Endothelial cell of umbilical vein (primary cell): ENCODE data around the gene SORCS1.

Experiments
- EZH2 ChIP-seq: IDR thresholded peaks from 2 replicates; pipeline ENCODE4 v1.6.1; 2012; ENCODE audit warnings: borderline replicate concordance, low read depth, mild to moderate bottlenecking, moderate library complexity, low read length, inconsistent platforms; ENCODE audit not compliant: severe bottlenecking
- POLR2A ChIP-seq: IDR thresholded peaks from 2 replicates; pipeline ENCODE4 v1.6.1; 2012; ENCODE audit warnings: low read depth, mild to moderate bottlenecking, control low read depth, low read length
- POLR2AphosphoS5 ChIP-seq: IDR thresholded peaks from 2 replicates; pipeline ENCODE4 v1.6.1; 2012; ENCODE audit warnings: low read depth, mild to moderate bottlenecking, control low read depth, low read length, moderate library complexity; ENCODE audit not compliant: insufficient read depth
- TF ChIP-seq, protein P1 (sequence below), 2 donors: IDR thresholded peaks; 1 replicate in 1 of 2; 2 replicates in 1 of 2; pipeline ENCODE4 v1.5.1; 2011; ENCODE audit warnings: low read length in 2 of 2, mild to moderate bottlenecking in 2 of 2, moderate library complexity in 2 of 2, control low read depth in 1 of 2, inconsistent platforms in 1 of 2, low read depth in 1 of 2; ENCODE audit not compliant: insufficient read depth in 1 of 2; ENCODE audit errors: extremely low read depth in 1 of 2

DNA sequence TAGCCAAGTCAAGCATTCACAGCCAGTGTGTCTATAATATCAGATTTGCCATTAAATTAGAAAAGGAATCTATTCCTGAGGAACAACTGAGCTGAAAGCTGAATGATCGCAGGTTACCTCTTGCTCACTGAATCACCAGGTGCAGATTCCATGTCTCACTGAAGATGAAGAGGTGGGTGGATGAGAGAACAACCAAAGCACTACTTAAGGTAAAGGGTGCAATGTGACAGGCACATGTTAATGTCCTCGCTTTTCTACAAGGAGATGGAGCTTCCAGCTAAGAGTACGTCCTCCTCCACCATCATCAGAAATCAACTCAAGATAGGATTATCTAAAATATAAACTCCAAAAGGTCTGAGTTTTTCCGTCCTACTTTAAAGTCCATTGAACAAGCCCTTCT, 4.6 kb downstream of the SORCS1 start:
- TF ChIP-seq, protein P1, sequence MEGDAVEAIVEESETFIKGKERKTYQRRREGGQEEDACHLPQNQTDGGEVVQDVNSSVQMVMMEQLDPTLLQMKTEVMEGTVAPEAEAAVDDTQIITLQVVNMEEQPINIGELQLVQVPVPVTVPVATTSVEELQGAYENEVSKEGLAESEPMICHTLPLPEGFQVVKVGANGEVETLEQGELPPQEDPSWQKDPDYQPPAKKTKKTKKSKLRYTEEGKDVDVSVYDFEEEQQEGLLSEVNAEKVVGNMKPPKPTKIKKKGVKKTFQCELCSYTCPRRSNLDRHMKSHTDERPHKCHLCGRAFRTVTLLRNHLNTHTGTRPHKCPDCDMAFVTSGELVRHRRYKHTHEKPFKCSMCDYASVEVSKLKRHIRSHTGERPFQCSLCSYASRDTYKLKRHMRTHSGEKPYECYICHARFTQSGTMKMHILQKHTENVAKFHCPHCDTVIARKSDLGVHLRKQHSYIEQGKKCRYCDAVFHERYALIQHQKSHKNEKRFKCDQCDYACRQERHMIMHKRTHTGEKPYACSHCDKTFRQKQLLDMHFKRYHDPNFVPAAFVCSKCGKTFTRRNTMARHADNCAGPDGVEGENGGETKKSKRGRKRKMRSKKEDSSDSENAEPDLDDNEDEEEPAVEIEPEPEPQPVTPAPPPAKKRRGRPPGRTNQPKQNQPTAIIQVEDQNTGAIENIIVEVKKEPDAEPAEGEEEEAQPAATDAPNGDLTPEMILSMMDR (IDR thresholded peaks at IDR 0.05; ENCODE audit: extremely low read depth in 1 of 2, insufficient read depth in 1 of 2, low read depth in 1 of 2, low read length in 2 of 2), result no peak
- TF ChIP-seq POLR2A, result no peak
- TF ChIP-seq POLR2AphosphoS5, result no peak
- no peak for TF ChIP-seq EZH2
